HG02885 (cell line): ENCODE measurements around the gene CLEC1B.
"Not testable (repeated sequence)": the region's sequence is repeated elsewhere in the genome, so short reads cannot be mapped to it uniquely, and the experiment has no call there.

ENCODE experiments used
- ATAC-seq: cut with Tn5 transposase; IDR thresholded peaks from one replicate; pipeline ENCODE4 v1.9.1; 2021; ENCODE audit warnings: mild to moderate bottlenecking; ENCODE audit not compliant: unreplicated experiment, poor library complexity

Gene CLEC1B

DNA sequence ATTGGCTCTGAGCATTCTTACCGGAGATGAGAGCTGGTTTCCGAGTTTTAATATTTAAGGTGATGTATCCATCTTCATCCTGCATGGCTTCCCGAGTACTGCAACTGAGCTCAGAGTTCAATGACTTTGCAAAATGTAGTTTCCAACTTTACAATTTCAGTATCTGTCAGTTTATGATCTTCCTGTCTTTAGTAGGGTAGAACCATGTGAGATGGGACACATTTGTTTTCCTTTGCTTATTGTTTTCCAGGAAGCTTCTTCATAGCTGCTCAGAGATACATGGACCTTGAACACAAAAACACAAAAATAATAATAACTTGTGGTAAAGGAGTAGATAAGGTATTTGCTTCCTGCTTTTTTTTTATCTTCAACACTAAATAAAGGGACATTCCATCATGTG, at the start of gene CLEC1B:
Gene CLEC1B, minus strand, starts transcription at position 106 of the 400 bp plus-strand sequence. Its CDS starts 21 bp downstream, at position 85.
- no peak for ATAC-seq

- ATAC-seq: no peak
Observed at GRCh38 chr12:10048526-10048925, 49.6 kb upstream of the CLEC1B start.

DNA sequence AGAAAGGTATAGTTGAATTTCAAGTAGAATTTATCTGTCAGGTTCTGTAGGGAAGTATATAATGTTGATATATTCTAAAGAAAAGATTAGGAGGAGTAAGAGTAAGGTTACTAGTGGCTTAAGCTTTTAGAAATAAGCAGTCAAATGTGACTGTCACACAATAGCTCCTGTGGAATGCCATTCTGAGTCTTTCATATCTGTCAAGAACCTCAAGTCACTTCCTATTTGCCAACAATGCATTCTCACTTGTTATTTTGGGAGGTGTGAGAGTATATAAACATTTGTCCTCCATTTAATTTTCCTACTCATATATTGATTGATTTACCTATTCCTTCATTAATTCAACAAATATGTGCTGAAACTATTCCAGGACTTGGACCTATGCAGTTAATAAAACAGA, 43.2 kb upstream of the CLEC1B start:
- ATAC-seq: no peak

GRCh38 chr12:10033783-10034545, 35.0 kb upstream of the CLEC1B start:
- ATAC-seq: no peak

DNA sequence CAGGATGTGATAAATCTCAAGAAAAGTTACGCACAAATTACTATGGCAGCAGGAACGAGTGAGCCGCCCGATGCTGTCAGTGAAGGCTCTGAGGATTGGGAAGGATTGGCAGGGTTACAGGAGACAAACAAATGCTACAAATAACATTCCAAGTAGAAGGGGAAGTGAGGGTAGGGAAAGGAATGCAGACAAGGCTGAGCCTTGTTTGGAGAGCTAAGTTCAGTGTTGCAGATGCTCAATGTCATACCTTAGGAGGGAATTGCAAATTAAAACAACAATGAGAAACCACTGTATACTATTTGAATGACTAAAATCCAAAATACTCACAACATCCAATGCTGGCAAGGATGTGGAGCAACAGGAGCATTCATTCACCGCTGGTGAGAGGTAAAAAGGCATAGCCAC, 32.9 kb upstream of the CLEC1B start:
- ATAC-seq: no peak

DNA sequence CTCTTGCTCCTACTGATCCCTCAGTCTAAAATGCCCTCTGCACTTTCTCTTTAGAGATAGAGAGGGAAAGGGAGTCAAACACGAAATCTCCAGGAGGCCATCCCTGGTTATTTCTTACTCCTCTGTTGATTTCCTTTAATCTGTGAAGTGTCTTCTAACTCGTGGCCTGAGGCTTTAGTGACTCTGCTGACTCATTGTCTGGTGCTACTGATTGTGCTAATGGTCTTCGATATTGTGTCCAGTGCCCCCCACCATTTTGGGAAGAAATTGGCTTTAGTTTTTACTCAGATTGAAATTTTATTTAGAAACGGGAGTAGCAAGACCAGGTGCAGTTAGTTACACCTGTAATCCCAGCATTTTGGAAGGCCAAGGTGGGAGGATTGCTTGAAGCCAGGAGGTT, 32.4 kb upstream of the CLEC1B start:
- ATAC-seq: no peak

- no peak for ATAC-seq
Observed at GRCh38 chr12:10030446-10030845, 31.5 kb upstream of the CLEC1B start, which contains the start of gene CLEC9A. Gene CLEC9A, plus strand, starts transcription at chr12:10030682. Its CDS starts 22,006 bp downstream, at chr12:10052688.

- ATAC-seq: no peak
Observed at GRCh38 chr12:10027721-10028120, 28.8 kb upstream of the CLEC1B start.

- no peak for ATAC-seq
Observed at GRCh38 chr12:10027311-10027710, 28.4 kb upstream of the CLEC1B start.

DNA sequence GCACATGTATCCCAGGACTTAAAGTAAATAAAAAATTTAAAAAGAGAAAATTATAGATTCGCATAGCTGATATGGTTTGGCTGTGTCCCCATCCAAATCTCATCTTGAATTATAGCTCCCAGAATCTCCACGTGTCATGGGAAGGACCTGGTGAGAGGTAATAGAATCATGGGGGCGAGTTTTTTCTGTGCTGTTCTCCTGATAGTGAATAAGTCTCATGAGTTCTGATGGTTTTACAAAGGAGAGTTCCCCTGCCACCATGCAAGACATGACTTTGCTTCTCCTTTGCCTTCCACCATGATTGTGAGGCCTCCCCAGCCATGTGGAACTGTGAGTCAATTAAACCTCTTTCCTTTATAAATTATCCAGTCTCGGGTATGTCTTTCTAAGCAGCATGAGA, 27.7 kb upstream of the CLEC1B start:
- ATAC-seq: not testable (repeated sequence)

DNA sequence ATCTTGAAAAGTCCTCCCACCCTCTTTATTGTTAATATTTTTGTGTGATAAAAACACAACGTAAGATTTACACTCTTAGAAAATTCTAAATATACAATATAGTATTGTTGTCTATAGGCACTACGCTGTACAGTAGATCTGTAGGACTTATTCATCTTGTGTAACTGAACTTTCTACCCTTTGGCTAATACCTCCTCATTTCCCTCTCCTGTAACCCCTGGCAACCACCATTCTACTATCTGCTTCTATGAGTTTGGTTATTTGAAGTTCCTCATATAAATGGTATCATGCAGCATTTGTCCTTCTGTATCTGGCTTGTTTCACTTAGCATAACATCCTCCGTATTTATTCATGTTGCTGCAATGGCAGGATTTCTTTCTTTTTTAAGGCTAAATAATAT, 26.3 kb upstream of the CLEC1B start:
- ATAC-seq: no peak

GRCh38 chr12:10021342-10021741, 22.4 kb upstream of the CLEC1B start:
- ATAC-seq: no peak

- ATAC-seq: no peak
Observed at GRCh38 chr12:10018386-10018785, 19.5 kb upstream of the CLEC1B start.

DNA sequence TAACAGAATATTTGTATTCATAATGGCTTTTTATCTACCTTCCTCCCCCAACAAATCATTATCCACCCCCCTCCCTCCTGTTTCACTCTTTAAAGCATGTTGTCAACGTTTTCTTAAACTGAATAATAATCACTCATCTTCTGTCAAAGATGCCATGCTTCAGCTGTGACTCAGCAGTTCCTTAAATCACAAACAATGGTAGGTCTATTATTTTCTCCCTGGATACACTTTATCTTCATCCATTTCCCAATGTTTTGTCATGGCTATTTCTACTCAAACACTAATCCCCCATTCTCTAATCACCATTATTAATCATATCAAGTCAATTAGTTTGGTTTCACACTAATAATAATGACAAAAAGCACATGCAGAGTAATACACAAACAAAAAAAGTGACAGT, 18.0 kb upstream of the CLEC1B start:
- no peak for ATAC-seq

DNA sequence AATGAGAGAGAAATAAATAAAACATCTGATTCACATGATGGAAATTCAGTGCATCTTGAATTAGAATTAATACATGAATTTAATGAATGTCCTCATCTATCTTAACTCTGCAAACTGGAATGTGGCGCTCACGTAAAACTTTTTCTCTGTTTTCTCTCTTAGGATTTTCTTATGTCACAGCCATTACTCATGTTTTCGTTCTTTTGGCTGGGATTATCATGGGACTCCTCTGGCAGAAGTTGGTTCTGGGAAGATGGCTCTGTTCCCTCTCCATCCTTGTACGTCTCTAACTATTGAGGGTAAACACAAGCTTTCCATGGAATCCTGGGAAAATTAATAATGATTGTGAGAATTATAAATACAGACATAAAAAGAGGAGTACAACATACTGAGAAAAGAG, 16.5 kb upstream of the CLEC1B start:
- no peak for ATAC-seq

DNA sequence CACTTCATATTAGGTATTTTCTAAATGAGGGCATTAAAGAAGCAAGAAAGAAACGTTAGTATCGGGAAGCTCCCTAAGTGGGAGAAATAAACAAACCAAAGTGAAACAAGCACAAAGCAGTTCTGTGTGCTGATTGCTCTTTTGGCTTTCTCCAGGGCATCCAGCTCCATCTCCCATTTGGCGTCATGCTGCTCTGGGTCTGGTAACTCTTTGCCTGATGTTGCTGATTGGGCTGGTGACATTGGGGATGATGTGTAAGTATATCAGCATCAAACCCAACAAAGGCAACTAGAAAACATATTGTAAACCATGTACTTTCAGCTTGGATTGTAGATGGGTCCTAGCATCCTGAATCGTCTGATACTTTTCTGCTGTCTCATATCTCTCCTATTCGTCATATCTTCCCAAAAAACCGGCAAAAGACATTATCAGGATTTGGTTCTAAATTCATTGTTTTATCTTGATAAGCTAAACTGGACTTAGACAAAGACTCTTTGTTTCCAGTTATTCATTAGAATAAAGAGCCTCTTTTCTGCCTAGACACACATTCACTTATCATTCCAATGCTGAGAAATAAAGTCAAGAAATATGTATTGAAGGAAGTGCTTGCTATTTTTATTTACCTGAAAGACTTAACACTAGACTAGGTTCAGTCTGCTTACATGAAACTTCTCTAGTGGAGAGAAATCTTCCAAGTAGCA, 13.9 kb upstream of the CLEC1B start:
- ATAC-seq: no peak

DNA sequence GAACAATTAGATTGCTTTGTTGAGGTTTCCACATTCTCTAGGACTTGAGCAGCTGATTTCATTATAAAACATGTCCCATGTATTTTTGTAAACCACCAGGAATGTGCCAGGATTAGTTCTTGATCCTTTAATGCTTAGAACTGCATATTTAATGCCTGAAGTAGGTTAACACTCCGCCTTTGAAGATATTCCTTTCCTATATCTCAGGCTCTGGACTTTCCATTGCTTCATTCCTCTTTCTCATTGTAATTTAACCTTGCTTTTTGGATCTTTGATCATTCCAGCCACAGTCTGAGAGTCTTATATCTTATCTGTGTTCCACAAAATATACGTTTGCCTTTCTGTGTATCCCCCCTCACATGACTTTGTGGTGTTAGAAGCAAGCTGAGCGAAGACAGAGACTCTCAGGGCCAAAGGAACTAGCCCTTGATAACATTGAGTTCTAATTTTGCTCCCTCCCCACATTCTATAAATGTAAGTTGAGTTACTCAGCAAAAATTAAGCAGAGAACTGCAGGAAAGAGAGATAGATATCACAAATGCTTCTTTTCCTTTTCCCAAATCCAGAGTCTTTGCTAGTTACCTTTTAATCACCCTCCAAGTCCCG, 2.4 kb upstream of the CLEC1B start:
- no peak for ATAC-seq

DNA sequence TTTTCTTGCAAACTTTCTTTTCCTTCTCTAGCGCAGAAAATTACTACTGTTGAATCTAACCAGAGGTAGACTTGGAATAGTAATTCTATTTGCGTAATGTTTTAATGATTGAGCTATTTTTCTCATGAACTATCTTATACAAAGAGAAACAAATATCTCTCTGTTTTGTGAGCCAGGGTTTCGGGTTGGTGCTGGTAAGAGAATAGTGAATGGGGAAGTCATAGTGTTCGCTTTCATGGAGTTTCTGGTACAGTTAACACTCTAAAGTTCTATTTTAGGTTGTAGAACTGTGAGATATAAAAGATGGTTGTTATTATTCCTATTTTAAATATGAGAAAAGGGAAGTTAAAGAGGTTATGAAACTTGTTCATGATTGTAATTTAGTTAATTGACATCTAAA, 6.6 kb downstream of the CLEC1B start:
- no peak for ATAC-seq

DNA sequence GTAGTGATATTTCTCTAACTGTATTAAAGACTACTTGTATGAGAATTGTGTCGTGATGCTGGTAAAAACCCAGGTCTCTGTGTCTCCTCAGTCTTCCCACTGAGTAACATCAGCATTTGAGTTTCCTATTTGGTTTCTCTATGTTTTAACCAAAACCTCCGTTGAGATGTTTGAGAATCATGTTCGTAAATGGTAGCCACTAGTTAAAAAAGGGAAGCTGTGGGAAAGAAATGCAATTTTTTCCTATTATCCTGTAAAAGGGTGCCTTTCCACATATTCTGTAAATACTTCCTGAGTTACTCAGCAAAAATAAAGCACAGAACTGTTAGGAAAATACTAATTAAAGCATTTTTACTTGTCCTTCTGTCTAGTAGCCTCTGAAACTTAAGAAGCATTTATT, 7.0 kb downstream of the CLEC1B start:
- ATAC-seq: no peak

- ATAC-seq: no peak
Observed at GRCh38 chr12:9980126-9980525, 18.8 kb downstream of the CLEC1B start.

- ATAC-seq: no peak
Observed at GRCh38 chr12:9977916-9978315, 21.0 kb downstream of the CLEC1B start.
